H9 (cell line): ENCODE measurements around the gene CACNA1A. TPM values are rescaled to one million over a fixed set of nuclear protein-coding genes. Genes with fewer than 3 reads are reported as not detected.

Source experiments
- DNase-seq: peaks from one replicate; pipeline ENCODE4 v3.0.0-alpha.2; 2017
- H2AFZ ChIP-seq: one replicate; pipeline ENCODE4 v1.6.1; 2013; ENCODE audit warnings: mild to moderate bottlenecking, low read length, control low read depth, moderate library complexity
- H2AK5ac ChIP-seq: 2 replicates; pipeline ENCODE4 v1.6.1; 2013; ENCODE audit warnings: low read length, control low read depth, mixed read lengths; ENCODE audit not compliant: insufficient read length
- H2BK120ac ChIP-seq: one replicate; pipeline ENCODE4 v1.6.1; 2013; ENCODE audit warnings: low read depth, mild to moderate bottlenecking, low read length, control low read depth, inconsistent platforms; ENCODE audit not compliant: poor library complexity, severe bottlenecking
- H2BK12ac ChIP-seq: 2 replicates; pipeline ENCODE4 v1.6.1; 2013; ENCODE audit warnings: low read length, control low read depth, mixed read lengths, low read depth; ENCODE audit not compliant: insufficient read length
- H2BK15ac ChIP-seq: 2 replicates; pipeline ENCODE4 v1.6.1; 2013; ENCODE audit warnings: low read depth, low read length, control low read depth
- H2BK20ac ChIP-seq: one replicate; pipeline ENCODE4 v1.6.1; 2013; ENCODE audit warnings: low read depth, mild to moderate bottlenecking, low read length, control low read depth, inconsistent platforms; ENCODE audit not compliant: poor library complexity, severe bottlenecking
- H2BK5ac ChIP-seq: 2 replicates; pipeline ENCODE4 v1.6.1; 2013; ENCODE audit warnings: low read length, control low read depth, mixed read lengths; ENCODE audit not compliant: insufficient read length
- H3K14ac ChIP-seq: 2 replicates; pipeline ENCODE4 v1.6.1; 2013; ENCODE audit warnings: low read length, control low read depth; ENCODE audit not compliant: insufficient read depth
- H3K18ac ChIP-seq: 2 replicates; pipeline ENCODE4 v1.6.1; 2013; ENCODE audit warnings: low read depth, mild to moderate bottlenecking, mixed read lengths, low read length, control low read depth; ENCODE audit not compliant: insufficient read length
- H3K23ac ChIP-seq: 2 replicates; pipeline ENCODE4 v1.6.1; 2013; ENCODE audit warnings: low read length, control low read depth, mixed read lengths, low read depth; ENCODE audit not compliant: insufficient read length
- H3K23me2 ChIP-seq: 2 replicates; pipeline ENCODE4 v1.6.1; 2013; ENCODE audit warnings: low read depth, mild to moderate bottlenecking, mixed read lengths, low read length, control low read depth; ENCODE audit not compliant: insufficient read length, poor library complexity, severe bottlenecking
- H3K27ac ChIP-seq: 2 replicates; pipeline ENCODE4 v1.5.1; 2013; ENCODE audit warnings: low read length, control low read depth, mixed read lengths, low read depth; ENCODE audit not compliant: insufficient read length
- H3K27me3 ChIP-seq: 2 replicates; pipeline ENCODE4 v1.6.1; 2013; ENCODE audit warnings: low read length, control low read depth, inconsistent platforms; ENCODE audit not compliant: insufficient read depth
- H3K4ac ChIP-seq: 2 replicates; pipeline ENCODE4 v1.6.1; 2013; ENCODE audit warnings: low read depth, mild to moderate bottlenecking, control low read depth, inconsistent platforms, low read length, moderate library complexity
- H3K4me1 ChIP-seq: 2 replicates; pipeline ENCODE4 v1.6.1; 2013; ENCODE audit warnings: low read length, control low read depth, inconsistent platforms; ENCODE audit not compliant: insufficient read depth
- H3K4me2 ChIP-seq: 2 replicates; pipeline ENCODE4 v1.6.1; 2013; ENCODE audit warnings: low read length, control low read depth, mixed read lengths; ENCODE audit not compliant: insufficient read length, insufficient read depth
- H3K56ac ChIP-seq: 2 replicates; pipeline ENCODE4 v1.6.1; 2013; ENCODE audit warnings: low read depth, mild to moderate bottlenecking, mixed read lengths, low read length, control low read depth; ENCODE audit not compliant: insufficient read length
- H3K79me1 ChIP-seq: 2 replicates; pipeline ENCODE4 v1.6.1; 2013; ENCODE audit warnings: low read depth, mild to moderate bottlenecking, moderate library complexity, low read length, control low read depth, inconsistent platforms; ENCODE audit not compliant: insufficient read depth, poor library complexity, severe bottlenecking
- H3K79me2 ChIP-seq: 2 replicates; pipeline ENCODE4 v1.6.1; 2013; ENCODE audit warnings: low read length, control low read depth, inconsistent platforms; ENCODE audit not compliant: insufficient read depth
- H3K9ac ChIP-seq: 2 replicates; pipeline ENCODE4 v1.6.1; 2013; ENCODE audit warnings: low read length, control low read depth, mixed read lengths; ENCODE audit not compliant: insufficient read length; ENCODE audit errors: extremely low read depth
- H3K9me3 ChIP-seq: one replicate; pipeline ENCODE4 v1.6.1; 2013; ENCODE audit warnings: low read depth, low read length, inconsistent platforms; ENCODE audit not compliant: control insufficient read depth
- H3T11ph ChIP-seq: one replicate; pipeline ENCODE4 v1.6.1; 2013; ENCODE audit warnings: mild to moderate bottlenecking, low read length, control low read depth, inconsistent platforms
- H4K20me1 ChIP-seq: one replicate; pipeline ENCODE4 v1.6.1; 2013; ENCODE audit not compliant: control insufficient read depth, insufficient read length, insufficient read depth
- H4K5ac ChIP-seq: 2 replicates; pipeline ENCODE4 v1.6.1; 2013; ENCODE audit warnings: low read depth, mild to moderate bottlenecking, mixed read lengths, low read length, control low read depth; ENCODE audit not compliant: insufficient read length
- H4K8ac ChIP-seq: replicated peaks from 2 replicates; pipeline ENCODE4 v1.6.1; 2013; ENCODE audit warnings: low read length, control low read depth, mixed read lengths, low read depth; ENCODE audit not compliant: insufficient read length
- H4K91ac ChIP-seq: 2 replicates; pipeline ENCODE4 v1.6.1; 2013; ENCODE audit warnings: low read depth, mild to moderate bottlenecking, moderate library complexity, mixed read lengths, low read length, control low read depth; ENCODE audit not compliant: insufficient read length
- H3K27ac Mint-ChIP-seq, 3 experiments: 2 replicates in 2 of 3; 3 replicates in 1 of 3; pipeline ENCODE4 v1.8.0; 2020 to 2021; ENCODE audit warnings: mixed read lengths in 3 of 3, mild to moderate bottlenecking in 1 of 3, moderate library complexity in 1 of 3
- H3K27me3 Mint-ChIP-seq: 2 replicates; pipeline ENCODE4 v1.8.0; 2021; ENCODE audit warnings: low read depth, mild to moderate bottlenecking, moderate library complexity, mixed read lengths
- H3K36me3 Mint-ChIP-seq, 3 experiments: 2 replicates in 2 of 3; 3 replicates in 1 of 3; pipeline ENCODE4 v1.8.0; 2020 to 2021; ENCODE audit warnings: low read depth in 3 of 3, mixed read lengths in 3 of 3; ENCODE audit not compliant: insufficient read depth in 1 of 3
- H3K4me1 Mint-ChIP-seq, 2 experiments: 2 replicates each; pipeline ENCODE4 v1.8.0; 2020; ENCODE audit warnings: mixed read lengths in 2 of 2
- H3K4me3 Mint-ChIP-seq, 2 experiments: 2 replicates in 1 of 2; 3 replicates in 1 of 2; pipeline ENCODE4 v1.8.0; 2020 to 2021; ENCODE audit warnings: mild to moderate bottlenecking in 2 of 2, mixed read lengths in 2 of 2, moderate library complexity in 1 of 2
- H3K9me3 Mint-ChIP-seq, 2 experiments: 2 replicates in 1 of 2; 3 replicates in 1 of 2; pipeline ENCODE4 v1.8.0; 2020; ENCODE audit warnings: mild to moderate bottlenecking in 2 of 2, mixed read lengths in 2 of 2, moderate library complexity in 1 of 2
- WGBS: extraction: QIAGEN DNeasy Blood & Tissue Kit; methylation state at CpG from one replicate; pipeline ENCODE4 v1.1.7; 2013; ENCODE audit warnings: missing lambda C conversion rate, low lambda C conversion rate, mixed read lengths; ENCODE audit not compliant: insufficient read length; ENCODE audit errors: extremely low coverage; 5-methylcytosine and 5-hydroxymethylcytosine counted together
- total RNA-seq: library from RNA; stranded (reverse); gene quantifications from 2 replicates; pipeline ENCODE4 v1.2.1, GENCODE V29; 2021
- TF ChIP-seq, protein P1 (sequence below): fragments of 200-600 bp; sonication (generic); conservative IDR thresholded peaks from 3 replicates; pipeline ENCODE4 v1.8.0; 2021; ENCODE audit warnings: antibody characterized with exemption, mild to moderate bottlenecking

The CACNA1A gene
- total RNA-seq, 1 experiment from 2014 or later, result 8.0 TPM

GRCh38 chr19:13270514-13271105 lies 235.7 kb downstream of the CACNA1A start:
- Mint-ChIP-seq H3K27ac (no peak overlapping the region), H3K27me3 (peaks cover 5% of the 10 kb centered on the region; the same call in 1 of the 2 replicates), H3K4me3 (no peak overlapping the region), H3K4me1 (peaks cover 0 to 6% of the 10 kb centered on the region in 2 experiments; a peak in 2 of 4 replicates), H3K36me3 (peaks cover 6 to 38% (median 35%) of the 10 kb centered on the region in 3 experiments; a peak in 6 of 7 replicates), H3K9me3 (peaks cover 15 to 27% of the 10 kb centered on the region in 2 experiments)
- Histone ChIP-seq H2BK120ac (no peak overlapping the region), H3K79me1 (no peaks in the 10 kb centered on the region), H3K23ac (no peak overlapping the region), H3K4me2 (no peak overlapping the region), H2BK5ac (no peak overlapping the region), H4K20me1 (no peaks in the 10 kb centered on the region), H3K9me3 (no peaks in the 10 kb centered on the region), H3K79me2 (no peaks in the 10 kb centered on the region), H3K9ac (no peak overlapping the region), H2BK12ac (no peak overlapping the region), H3K23me2 (no peaks in the 10 kb centered on the region), H3K18ac (no peak overlapping the region), H3K4me1 (no peaks in the 10 kb centered on the region), H3K56ac (no peak overlapping the region), H3T11ph (no peak overlapping the region), H2BK20ac (no peak overlapping the region), H4K5ac (no peak overlapping the region), H2AK5ac (no peak overlapping the region), H3K4ac (no peak overlapping the region), H2BK15ac (no peak overlapping the region), H4K91ac (no peak overlapping the region), H3K27me3 (no peaks in the 10 kb centered on the region), H3K27ac (no peak overlapping the region), H4K8ac (no peak overlapping the region), H2AFZ (no peak overlapping the region), H3K14ac (no peak overlapping the region)
- WGBS, result no CpG with 5 or more reads among the region's 5 CpGs
- no peak for DNase-seq
- TF ChIP-seq, protein P1, sequence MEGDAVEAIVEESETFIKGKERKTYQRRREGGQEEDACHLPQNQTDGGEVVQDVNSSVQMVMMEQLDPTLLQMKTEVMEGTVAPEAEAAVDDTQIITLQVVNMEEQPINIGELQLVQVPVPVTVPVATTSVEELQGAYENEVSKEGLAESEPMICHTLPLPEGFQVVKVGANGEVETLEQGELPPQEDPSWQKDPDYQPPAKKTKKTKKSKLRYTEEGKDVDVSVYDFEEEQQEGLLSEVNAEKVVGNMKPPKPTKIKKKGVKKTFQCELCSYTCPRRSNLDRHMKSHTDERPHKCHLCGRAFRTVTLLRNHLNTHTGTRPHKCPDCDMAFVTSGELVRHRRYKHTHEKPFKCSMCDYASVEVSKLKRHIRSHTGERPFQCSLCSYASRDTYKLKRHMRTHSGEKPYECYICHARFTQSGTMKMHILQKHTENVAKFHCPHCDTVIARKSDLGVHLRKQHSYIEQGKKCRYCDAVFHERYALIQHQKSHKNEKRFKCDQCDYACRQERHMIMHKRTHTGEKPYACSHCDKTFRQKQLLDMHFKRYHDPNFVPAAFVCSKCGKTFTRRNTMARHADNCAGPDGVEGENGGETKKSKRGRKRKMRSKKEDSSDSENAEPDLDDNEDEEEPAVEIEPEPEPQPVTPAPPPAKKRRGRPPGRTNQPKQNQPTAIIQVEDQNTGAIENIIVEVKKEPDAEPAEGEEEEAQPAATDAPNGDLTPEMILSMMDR, result no peak
